Stimulated activated naive CD8-positive, alpha-beta T cell treated with anti-CD3 and anti-CD28 coated beads, Interleukin-15, Interleukin-2, amounts not matched to agents 100 U/mL and 50 U/mL, for 24 hours (primary cell): ENCODE data around the gene COX17.
A peak's percentile ranks its signal among the peaks of the same experiment; 100 is the strongest.

ENCODE experiments used
- ATAC-seq: fragments of 150-1000 bp; cut with Tn5 transposase; one replicate; pipeline ENCODE4 v1.10.0; 2021
- DNase-seq: peaks from one replicate; pipeline ENCODE4 v3.0.0; 2021

The COX17 gene

GRCh38 chr3:119645813-119646212 lies 31.4 kb downstream of the COX17 start:
- ATAC-seq, result no peak

GRCh38 chr3:119644481-119644880 lies 32.7 kb downstream of the COX17 start:
- ATAC-seq (no peak), DNase-seq (no peak)

More at GRCh38 chr3:119645813-119646212, 31.4 kb downstream of the COX17 start:
- DNase-seq, result no peak

- no peak for ATAC-seq
- no peak for DNase-seq
Observed at GRCh38 chr3:119643528-119643927, 33.7 kb downstream of the COX17 start.

GRCh38 chr3:119642746-119643473 lies 34.3 kb downstream of the COX17 start:
- ATAC-seq, result no peak

GRCh38 chr3:119641416-119641815 lies 35.8 kb downstream of the COX17 start:
- DNase-seq (no peak), ATAC-seq (no peak)

More at GRCh38 chr3:119642746-119643473, 34.3 kb downstream of the COX17 start:
- DNase-seq, result no peak

- ATAC-seq (peak; percentile 19), DNase-seq (no peak)
Observed at GRCh38 chr3:119639494-119640350, 37.5 kb downstream of the COX17 start.

GRCh38 chr3:119637679-119638477 lies 39.3 kb downstream of the COX17 start:
- ATAC-seq (peak; percentile 35), DNase-seq (no peak)

- DNase-seq, result no peak
- no peak for ATAC-seq
Observed at GRCh38 chr3:119636891-119637611, 40.2 kb downstream of the COX17 start.

GRCh38 chr3:119636249-119636648 lies 41.0 kb downstream of the COX17 start:
- DNase-seq (no peak), ATAC-seq (no peak)

GRCh38 chr3:119635719-119636118 lies 41.5 kb downstream of the COX17 start:
- ATAC-seq (no peak), DNase-seq (no peak)

GRCh38 chr3:119632829-119633228 lies 44.4 kb downstream of the COX17 start:
- no peak for DNase-seq
- ATAC-seq, result no peak

- no peak for ATAC-seq
- no peak for DNase-seq
Observed at GRCh38 chr3:119632216-119632615, 45.0 kb downstream of the COX17 start.

- no peak for ATAC-seq
- no peak for DNase-seq
Observed at GRCh38 chr3:119631516-119631915, 45.7 kb downstream of the COX17 start.

- DNase-seq, result no peak
- no peak for ATAC-seq
Observed at GRCh38 chr3:119630880-119631329, 46.3 kb downstream of the COX17 start.

GRCh38 chr3:119630128-119630879 lies 46.9 kb downstream of the COX17 start:
- ATAC-seq (no peak), DNase-seq (no peak)

GRCh38 chr3:119628816-119629445 lies 48.3 kb downstream of the COX17 start:
- ATAC-seq, result peak; percentile 25
- no peak for DNase-seq

- ATAC-seq (peak; percentile 81), DNase-seq (peak; percentile 47)
Observed at GRCh38 chr3:119628390-119628789, 48.8 kb downstream of the COX17 start.

GRCh38 chr3:119627461-119627860 lies 49.7 kb downstream of the COX17 start:
- ATAC-seq, result peak; percentile 44
- peak; percentile 49 for DNase-seq

GRCh38 chr3:119626196-119626595 lies 51.0 kb downstream of the COX17 start:
- no peak for DNase-seq

GRCh38 chr3:119625451-119626153 lies 51.6 kb downstream of the COX17 start:
- ATAC-seq, result no peak

More at GRCh38 chr3:119626196-119626595, 51.0 kb downstream of the COX17 start:
- no peak for ATAC-seq

More at GRCh38 chr3:119625451-119626153, 51.6 kb downstream of the COX17 start:
- DNase-seq, result no peak
